GM19452 (cell line): ENCODE measurements around the gene PDE6B.
"Not testable (repeated sequence)": the region's sequence is repeated elsewhere in the genome, so short reads cannot be mapped to it uniquely, and the experiment has no call there.

Experiments
- ATAC-seq: cut with Tn5 transposase; IDR thresholded peaks from one replicate; pipeline ENCODE4 v1.9.1; 2021; ENCODE audit not compliant: unreplicated experiment

PDE6B gene

GRCh38 chr4:624705-625590, at the start of gene PDE6B:
PDE6B (plus strand) TSS chr4:625573; CDS start chr4:625627, 54 bp downstream.
- ATAC-seq: no peak

GRCh38 chr4:576245-576821, 49.0 kb upstream of the PDE6B start, which contains the start of gene TMEM271:
TMEM271 (minus strand) TSS chr4:576295; CDS start chr4:576062, 233 bp downstream.
- ATAC-seq: no peak

- ATAC-seq: no peak
Observed at GRCh38 chr4:576991-577498, 48.3 kb upstream of the PDE6B start.

GRCh38 chr4:577499-578450, 47.6 kb upstream of the PDE6B start:
- no peak for ATAC-seq

GRCh38 chr4:578451-579443, 46.6 kb upstream of the PDE6B start:
- ATAC-seq: no peak

GRCh38 chr4:579543-580175, 45.7 kb upstream of the PDE6B start:
- no peak for ATAC-seq

- ATAC-seq: no peak
Observed at GRCh38 chr4:581181-581580, 44.2 kb upstream of the PDE6B start.

GRCh38 chr4:581753-582361, 43.5 kb upstream of the PDE6B start:
- ATAC-seq: no peak

- no peak for ATAC-seq
Observed at GRCh38 chr4:583820-584219, 41.6 kb upstream of the PDE6B start.

GRCh38 chr4:587671-588350, 37.6 kb upstream of the PDE6B start:
- ATAC-seq: no peak

- ATAC-seq: no peak
Observed at GRCh38 chr4:588351-588849, 37.0 kb upstream of the PDE6B start.

- ATAC-seq: no peak
Observed at GRCh38 chr4:589219-589963, 36.0 kb upstream of the PDE6B start.

GRCh38 chr4:590313-590841, 35.0 kb upstream of the PDE6B start:
- ATAC-seq: no peak

- ATAC-seq: not testable (repeated sequence)
Observed at GRCh38 chr4:592178-592577, 33.2 kb upstream of the PDE6B start.

- ATAC-seq: no peak
Observed at GRCh38 chr4:592825-593520, 32.4 kb upstream of the PDE6B start.

- ATAC-seq: no peak
Observed at GRCh38 chr4:598925-599324, 26.4 kb upstream of the PDE6B start.

- ATAC-seq: no peak
Observed at GRCh38 chr4:600166-600565, 25.2 kb upstream of the PDE6B start.
